Karpas-422 (cell line): ENCODE results near the gene BICRAL. TPM values are rescaled to one million over a fixed set of nuclear protein-coding genes. Genes with fewer than 3 reads are reported as not detected.

Source experiments
- DNase-seq: peaks from one replicate; pipeline ENCODE4 v3.0.0-alpha.2; 2015
- H2AFZ ChIP-seq: fragments of 200-600 bp; sonication (generic); 2 replicates; pipeline ENCODE4 v1.6.1; 2014; ENCODE audit warnings: antibody characterized with exemption, low read length, mixed read lengths
- H3K27ac ChIP-seq: fragments of 200-600 bp; sonication (generic); 2 replicates; pipeline ENCODE4 v1.5.1; 2014; ENCODE audit warnings: mild to moderate bottlenecking, low read length, moderate library complexity
- H3K27me3 ChIP-seq: fragments of 200-600 bp; sonication (generic); 2 replicates; pipeline ENCODE4 v1.6.1; 2014; ENCODE audit warnings: low read length, mixed read lengths
- H3K36me3 ChIP-seq: fragments of 200-600 bp; sonication (generic); 2 replicates; pipeline ENCODE4 v1.6.1; 2014; ENCODE audit warnings: low read length, mixed read lengths; ENCODE audit not compliant: insufficient read depth
- H3K4me1 ChIP-seq: fragments of 200-600 bp; sonication (generic); 2 replicates; pipeline ENCODE4 v1.6.1; 2014; ENCODE audit warnings: mild to moderate bottlenecking, low read length, mixed read lengths
- H3K4me2 ChIP-seq: fragments of 200-600 bp; sonication (generic); 2 replicates; pipeline ENCODE4 v1.6.1; 2014; ENCODE audit warnings: low read length, low read depth, mild to moderate bottlenecking; ENCODE audit not compliant: poor library complexity, severe bottlenecking
- H3K4me3 ChIP-seq: fragments of 200-600 bp; sonication (generic); 2 replicates; pipeline ENCODE4 v1.5.1; 2014; ENCODE audit warnings: mild to moderate bottlenecking, antibody characterized with exemption, low read length, mixed read lengths
- H3K79me2 ChIP-seq: fragments of 200-600 bp; sonication (generic); 2 replicates; pipeline ENCODE4 v1.6.1; 2014; ENCODE audit warnings: mild to moderate bottlenecking, low read length, mixed read lengths
- H3K9ac ChIP-seq: fragments of 200-600 bp; sonication (generic); 2 replicates; pipeline ENCODE4 v1.6.0; 2014; ENCODE audit warnings: low read length
- H3K9me2 ChIP-seq: fragments of 200-600 bp; sonication (generic), shearing (Covaris generic); replicated peaks from 2 replicates; pipeline ENCODE4 v1.6.0; 2014; ENCODE audit warnings: mild to moderate bottlenecking, low read length, moderate library complexity; ENCODE audit not compliant: insufficient read depth
- H3K9me3 ChIP-seq: fragments of 300-700, 200-600 bp; sonication (generic); 2 replicates; pipeline ENCODE4 v1.6.1; 2014; ENCODE audit warnings: low read length, mixed read lengths
- H4K20me1 ChIP-seq: fragments of 200-600 bp; sonication (generic); 2 replicates; pipeline ENCODE4 v1.6.1; 2014; ENCODE audit warnings: mild to moderate bottlenecking, antibody characterized with exemption, low read length, low read depth; ENCODE audit not compliant: insufficient read depth
- total RNA-seq: library from RNA; depleted of rRNA; stranded (reverse); fragments of >200 nt; shearing (Covaris generic); gene quantifications from 2 replicates; pipeline ENCODE4 v1.2.3, GENCODE V29; 2014; ENCODE audit warnings: low replicate concordance; rRNA removed

Gene BICRAL
- total RNA-seq, 1 experiment from 2014 or later, result 16.8 TPM

- no peak overlapping the region for H3K4me3 ChIP-seq
- H3K27me3 ChIP-seq, result no peaks in the 10 kb centered on the region
- H3K36me3 ChIP-seq, result no peaks in the 10 kb centered on the region
- H3K79me2 ChIP-seq, result no peaks in the 10 kb centered on the region
- H3K9me2 ChIP-seq, result no peaks in the 10 kb centered on the region
- DNase-seq, result no peak
- H3K9me3 ChIP-seq, result no peaks in the 10 kb centered on the region
- H3K4me2 ChIP-seq, result no peak overlapping the region
- no peak overlapping the region for H3K27ac ChIP-seq
- H3K4me1 ChIP-seq, result no peaks in the 10 kb centered on the region
- no peaks in the 10 kb centered on the region for H4K20me1 ChIP-seq
- H2AFZ ChIP-seq, result no peak overlapping the region
- H3K9ac ChIP-seq, result no peak overlapping the region
Measured at GRCh38 chr6:42909835-42910234, 128.0 kb downstream of the BICRAL start.

- DNase-seq, result no peak
- no peak overlapping the region for H2AFZ ChIP-seq
- no peak overlapping the region for H3K4me2 ChIP-seq
- H3K27me3 ChIP-seq, result no peaks in the 10 kb centered on the region
- H3K79me2 ChIP-seq, result no peaks in the 10 kb centered on the region
- H3K27ac ChIP-seq, result no peak overlapping the region
- no peaks in the 10 kb centered on the region for H3K9me3 ChIP-seq
- H3K4me3 ChIP-seq, result no peak overlapping the region
- H3K36me3 ChIP-seq, result no peaks in the 10 kb centered on the region
- no peaks in the 10 kb centered on the region for H4K20me1 ChIP-seq
- H3K9ac ChIP-seq, result no peak overlapping the region
- no peaks in the 10 kb centered on the region for H3K9me2 ChIP-seq
- peaks cover 2% of the 10 kb centered on the region; the same call in 1 of the 2 replicates for H3K4me1 ChIP-seq
Measured at GRCh38 chr6:42911171-42912021, 129.5 kb downstream of the BICRAL start.

GRCh38 chr6:42914546-42914945 lies 132.7 kb downstream of the BICRAL start:
- H3K27ac ChIP-seq, result no peak overlapping the region
- no peaks in the 10 kb centered on the region for H3K79me2 ChIP-seq
- H3K4me2 ChIP-seq, result no peak overlapping the region
- DNase-seq, result no peak
- H2AFZ ChIP-seq, result no peak overlapping the region
- no peaks in the 10 kb centered on the region for H3K27me3 ChIP-seq
- H3K9me3 ChIP-seq, result no peaks in the 10 kb centered on the region
- no peak overlapping the region for H3K4me3 ChIP-seq
- no peak overlapping the region for H3K9ac ChIP-seq
- peaks cover 2% of the 10 kb centered on the region; the same call in 1 of the 2 replicates for H3K4me1 ChIP-seq
- no peaks in the 10 kb centered on the region for H4K20me1 ChIP-seq
- H3K36me3 ChIP-seq, result no peaks in the 10 kb centered on the region
- no peaks in the 10 kb centered on the region for H3K9me2 ChIP-seq

- H3K27ac ChIP-seq, result no peak within 1 kb of the TSS
- H3K79me2 ChIP-seq, result no peaks in the 10 kb centered on the region
- no peaks in the 10 kb centered on the region for H3K36me3 ChIP-seq
- H3K4me2 ChIP-seq, result no peak within 1 kb of the TSS
- H2AFZ ChIP-seq, result no peak within 1 kb of the TSS
- no peak for DNase-seq
- peaks cover 2% of the 10 kb centered on the region; the same call in 1 of the 2 replicates for H3K4me1 ChIP-seq
- no peaks in the 10 kb centered on the region for H4K20me1 ChIP-seq
- no peak within 1 kb of the TSS for H3K9ac ChIP-seq
- H3K27me3 ChIP-seq, result no peaks in the 10 kb centered on the region
- H3K4me3 ChIP-seq, result no peak within 1 kb of the TSS
- H3K9me2 ChIP-seq, result no peaks in the 10 kb centered on the region
- no peaks in the 10 kb centered on the region for H3K9me3 ChIP-seq
Measured at GRCh38 chr6:42915732-42916131, 133.9 kb downstream of the BICRAL start, which contains the start of gene PTCRA. PTCRA (plus strand) TSS chr6:42916053; CDS start chr6:42916070, 17 bp downstream.

GRCh38 chr6:42916288-42916687 lies 134.4 kb downstream of the BICRAL start:
- H3K27me3 ChIP-seq, result no peaks in the 10 kb centered on the region

More at GRCh38 chr6:42916288-42916687, 134.4 kb downstream of the BICRAL start:
- H3K27ac ChIP-seq, result no peak overlapping the region
- H3K79me2 ChIP-seq, result no peaks in the 10 kb centered on the region
- peaks cover 2% of the 10 kb centered on the region; the same call in 1 of the 2 replicates for H3K4me1 ChIP-seq
- no peak overlapping the region for H3K4me2 ChIP-seq
- H3K4me3 ChIP-seq, result no peak overlapping the region
- no peak overlapping the region for H2AFZ ChIP-seq
- H4K20me1 ChIP-seq, result no peaks in the 10 kb centered on the region
- no peak overlapping the region for H3K9ac ChIP-seq
- no peaks in the 10 kb centered on the region for H3K9me2 ChIP-seq
- H3K36me3 ChIP-seq, result no peaks in the 10 kb centered on the region
- no peak for DNase-seq
- H3K9me3 ChIP-seq, result no peaks in the 10 kb centered on the region

Other genes starting within 250 kb of the BICRAL start
- gene UBR2, start 218.0 kb upstream of the BICRAL start, total RNA-seq, result 22.6 and 28.4 TPM in 2 replicates
- gene PRPH2, start 59.5 kb upstream of the BICRAL start, total RNA-seq, result not detected in 2 replicates
- 154 and 205 TPM in 2 replicates for gene TBCC, start 35.9 kb upstream of the BICRAL start, total RNA-seq
- 97.6 and 104 TPM in 2 replicates for gene RPL7L1, start 97.6 kb downstream of the BICRAL start, total RNA-seq
- not detected in 2 replicates for gene PTCRA, start 134.0 kb downstream of the BICRAL start, total RNA-seq
- 33.7 and 65.4 TPM in 2 replicates for gene CNPY3, start 147.4 kb downstream of the BICRAL start, total RNA-seq
- 0.48 and 0.76 TPM in 2 replicates for gene GNMT, start 178.7 kb downstream of the BICRAL start, total RNA-seq
- gene PEX6, start 197.1 kb downstream of the BICRAL start, total RNA-seq, result 16.7 and 34.2 TPM in 2 replicates
- gene PPP2R5D, start 202.5 kb downstream of the BICRAL start, total RNA-seq, result 34.8 and 39.8 TPM in 2 replicates
- 51.7 and 113 TPM in 2 replicates for gene MEA1, start 231.9 kb downstream of the BICRAL start, total RNA-seq
- 53.7 and 81.1 TPM in 2 replicates for gene KLHDC3, start 232.2 kb downstream of the BICRAL start, total RNA-seq
- gene RRP36, start 239.6 kb downstream of the BICRAL start, total RNA-seq, result 31.5 and 46.2 TPM in 2 replicates